ENCODE data around the gene LYG2.

- TF ChIP-seq CTCF (IDR thresholded peaks at IDR 0.05) (no peak), EZH2 (IDR thresholded peaks at IDR 0.05) (no peak)
Measured at GRCh38 chr2:99201959-99202678, 53.3 kb downstream of the LYG2 start.
